Upper lobe of right lung (tissue), 1 donor: ENCODE results near the gene NUBP2. TPM values are rescaled to one million over a fixed set of nuclear protein-coding genes. Genes with fewer than 3 reads are reported as not detected.

Experiments
- ATAC-seq: fragments of 200-7000 bp; cut with Tn5 transposase; one replicate; pipeline ENCODE4 v1.9.1; 2020; ENCODE audit warnings: mild to moderate bottlenecking, moderate library complexity
- DNase-seq: peaks from one replicate; pipeline ENCODE4 v3.0.0-alpha.2; 2020
- H3K27ac ChIP-seq: fragments of 200-600 bp; one replicate; pipeline ENCODE4 v1.8.0; 2022
- H3K27me3 ChIP-seq: fragments of 200-600 bp; one replicate; pipeline ENCODE4 v1.8.0; 2022; ENCODE audit warnings: mild to moderate bottlenecking
- H3K36me3 ChIP-seq: fragments of 200-600 bp; one replicate; pipeline ENCODE4 v1.8.0; 2022
- H3K4me1 ChIP-seq: fragments of 200-600 bp; one replicate; pipeline ENCODE4 v1.8.0; 2022
- H3K4me3 ChIP-seq: fragments of 200-600 bp; one replicate; pipeline ENCODE4 v1.8.0; 2022; ENCODE audit warnings: mild to moderate bottlenecking
- H3K9me3 ChIP-seq: fragments of 200-600 bp; one replicate; pipeline ENCODE4 v1.8.0; 2022
- CTCF ChIP-seq: fragments of 200-600 bp; IDR thresholded peaks from one replicate; pipeline ENCODE4 v1.8.0; 2022; ENCODE audit warnings: antibody characterized with exemption
- intact Hi-C: fragments of 100-400 bp; cut with DNase I; formaldehyde crosslinking; loops from one replicate; pipeline ENCODE4 v1.11.0; 2022
- microRNA-seq: library from miRNA; unstranded; fragments of <30 nt; microRNA quantifications from one replicate; pipeline ENCODE4 v1.2.0, GENCODE V29; 2020; ENCODE audit warnings: borderline microRNAs expressed
- total RNA-seq: library from RNA; stranded (reverse); fragmentation: NEBNext Ultra II Directional; extraction: Animal tissue kit (Norgen Biotek cat#: 25700); gene quantifications from one replicate; pipeline ENCODE4 v1.2.1, GENCODE V29; 2021
- donor health status: DM: no; HTN: yes; CAD: no; lungs with severe emphysema.

Gene NUBP2
- total RNA-seq, 1 donor from 2014 or later = 38.9 TPM

- Histone ChIP-seq H3K4me3 (no peak overlapping the region), H3K9me3 (no peaks in the 10 kb centered on the region), H3K27me3 (no peaks in the 10 kb centered on the region), H3K4me1 (peaks cover 14% of the 10 kb centered on the region), H3K36me3 (peaks cover 6% of the 10 kb centered on the region), H3K27ac (no peak overlapping the region)
- DNase-seq (no peak), ATAC-seq (no peak)
- no peak for TF ChIP-seq CTCF
- intact Hi-C loops = no loop called here
Observed at GRCh38 chr16:1832838-1833454, 50.2 kb downstream of the NUBP2 start.

DNA sequence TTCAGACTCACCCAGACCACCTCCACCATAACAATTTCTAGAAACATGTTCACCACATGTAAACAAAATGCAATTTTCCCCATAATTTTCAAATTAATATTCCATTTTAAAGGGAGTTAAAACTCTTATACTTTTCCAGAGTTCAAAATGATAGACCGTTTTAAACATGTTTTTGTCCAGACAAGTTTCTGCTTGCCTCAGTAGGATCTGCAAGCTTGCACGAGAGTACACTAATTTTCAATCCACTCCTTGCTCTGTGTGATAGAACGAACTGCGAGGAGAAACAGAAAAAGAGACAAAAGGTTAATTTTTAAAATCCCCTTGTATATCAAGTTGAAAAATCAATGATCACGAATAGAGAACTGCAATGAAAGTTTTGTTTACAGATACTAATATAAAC is 51.3 kb downstream of the NUBP2 start:
- Histone ChIP-seq H3K4me3 (no peak overlapping the region), H3K27ac (no peak overlapping the region), H3K9me3 (no peaks in the 10 kb centered on the region), H3K27me3 (no peaks in the 10 kb centered on the region), H3K4me1 (peaks cover 2% of the 10 kb centered on the region), H3K36me3 (peaks cover 6% of the 10 kb centered on the region)
- no peak for TF ChIP-seq CTCF
- intact Hi-C loops = no loop called here
- ATAC-seq (no peak), DNase-seq (no peak)

Small RNA genes lying within 50 kb of the gene (microRNA-seq; reads per million reads assigned to microRNA genes)
- gene MIR3177 = not detected

Other genes with a start within 250 kb of the NUBP2 start
- gene TMEM204, start 249.3 kb upstream of the NUBP2 start, total RNA-seq = 69.2 TPM
- gene IFT140, start 170.9 kb upstream of the NUBP2 start, total RNA-seq = 38.4 TPM
- 21.4 TPM for gene CRAMP1, start 170.6 kb upstream of the NUBP2 start, total RNA-seq
- gene JPT2, start 104.7 kb upstream of the NUBP2 start, total RNA-seq = 44.8 TPM
- 77.3 TPM for gene MAPK8IP3, start 76.8 kb upstream of the NUBP2 start, total RNA-seq
- 67.2 TPM for gene NME3, start 11.4 kb upstream of the NUBP2 start, total RNA-seq
- gene EME2, start 10.2 kb upstream of the NUBP2 start, total RNA-seq = 19.2 TPM
- 62.7 TPM for gene MRPS34, start 9.8 kb upstream of the NUBP2 start, total RNA-seq
- gene SPSB3, start 389 bp upstream of the NUBP2 start, total RNA-seq = 43.0 TPM
- gene IGFALS, start 10.7 kb downstream of the NUBP2 start, total RNA-seq = 2.5 TPM
- 71.8 TPM for gene HAGH, start 43.9 kb downstream of the NUBP2 start, total RNA-seq
- 17.2 TPM for gene FAHD1, start 44.2 kb downstream of the NUBP2 start, total RNA-seq
- not detected for gene MEIOB, start 89.2 kb downstream of the NUBP2 start, total RNA-seq
- gene HS3ST6, start 135.5 kb downstream of the NUBP2 start, total RNA-seq = not detected
- 28.8 TPM for gene MSRB1, start 160.2 kb downstream of the NUBP2 start, total RNA-seq
- not detected for gene RPL3L, start 171.7 kb downstream of the NUBP2 start, total RNA-seq
- 86.7 TPM for gene NDUFB10, start 176.6 kb downstream of the NUBP2 start, total RNA-seq
- gene RPS2, start 181.9 kb downstream of the NUBP2 start, total RNA-seq = 1,490 TPM
- gene RNF151, start 183.9 kb downstream of the NUBP2 start, total RNA-seq = not detected
- gene TBL3, start 189.1 kb downstream of the NUBP2 start, total RNA-seq = 24.7 TPM
- gene NOXO1, start 198.5 kb downstream of the NUBP2 start, total RNA-seq = 1.8 TPM
- 23.1 TPM for gene GFER, start 201.2 kb downstream of the NUBP2 start, total RNA-seq
- gene SYNGR3, start 207.0 kb downstream of the NUBP2 start, total RNA-seq = 0.61 TPM
- 38.2 TPM for gene ZNF598, start 226.9 kb downstream of the NUBP2 start, total RNA-seq
- not detected for gene NPW, start 236.8 kb downstream of the NUBP2 start, total RNA-seq
- gene NHERF2, start 243.9 kb downstream of the NUBP2 start, total RNA-seq = 363 TPM